ENCODE data around the gene PHACTR3. TPM values are rescaled to one million over a fixed set of nuclear protein-coding genes. Genes with fewer than 3 reads are reported as not detected.

Gene PHACTR3
- total RNA-seq, 1 experiment from 2014 or later: 0.10 TPM

DNA sequence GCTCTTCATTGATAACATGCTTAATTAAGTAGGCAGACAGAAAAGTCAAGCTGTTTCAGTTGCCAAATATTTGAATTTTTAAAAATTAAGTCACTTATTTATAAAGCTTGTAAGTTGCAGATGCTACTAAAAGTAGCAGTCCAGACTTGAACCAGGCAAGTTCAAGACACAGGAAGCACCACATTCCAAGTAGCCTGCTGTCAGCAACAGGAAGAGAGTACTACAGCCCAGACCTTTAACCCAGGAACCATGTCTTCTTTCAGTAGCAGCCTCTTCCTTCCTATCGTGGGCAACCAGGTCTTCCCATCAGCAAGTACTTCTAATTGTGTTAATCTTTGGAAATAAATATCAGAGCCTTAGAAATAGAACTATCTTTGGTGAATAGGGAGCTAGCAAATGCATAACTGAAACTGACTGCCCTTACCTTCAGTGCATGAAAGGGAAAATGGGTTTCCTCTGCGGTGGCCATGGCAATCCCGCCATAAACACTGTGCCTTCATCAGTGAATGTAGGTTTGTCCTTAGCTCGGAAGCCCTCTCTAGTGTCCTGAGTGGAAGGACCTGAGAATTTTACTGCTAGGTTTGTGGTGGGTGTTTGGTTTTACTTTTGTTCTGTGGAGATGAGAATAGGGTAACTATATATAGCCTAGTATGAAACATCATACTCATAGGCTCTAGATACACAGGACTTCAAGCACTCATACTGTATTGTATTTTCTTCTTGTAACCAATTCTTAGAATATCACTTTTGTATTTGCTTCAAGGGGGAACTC is 233.5 kb downstream of the PHACTR3 start:
- ChIA-PET CTCF (no interaction called here), POLR2A (no interaction called here)
- no peak for ATAC-seq
- intact Hi-C loops (cut with micrococcal nuclease; ENCODE audit: unreplicated experiment) (no loop called here), in situ Hi-C loops (cut with HindIII; ENCODE audit: low pct_unique_long_range_greater_than_20kb, low sequenced_read_pairs) (no loop called here)
- TF ChIP-seq SIN3A (IDR thresholded peaks at IDR 0.05; ENCODE audit: borderline replicate concordance, insufficient read depth, low read depth, low read length) (no peak), TCF7L2 (IDR thresholded peaks at IDR 0.05; ENCODE audit: low read depth, low read length) (no peak), POLR2AphosphoS5 (IDR thresholded peaks at IDR 0.05; ENCODE audit: low read depth, low read length) (no peak)
- TF ChIP-seq, protein P1, sequence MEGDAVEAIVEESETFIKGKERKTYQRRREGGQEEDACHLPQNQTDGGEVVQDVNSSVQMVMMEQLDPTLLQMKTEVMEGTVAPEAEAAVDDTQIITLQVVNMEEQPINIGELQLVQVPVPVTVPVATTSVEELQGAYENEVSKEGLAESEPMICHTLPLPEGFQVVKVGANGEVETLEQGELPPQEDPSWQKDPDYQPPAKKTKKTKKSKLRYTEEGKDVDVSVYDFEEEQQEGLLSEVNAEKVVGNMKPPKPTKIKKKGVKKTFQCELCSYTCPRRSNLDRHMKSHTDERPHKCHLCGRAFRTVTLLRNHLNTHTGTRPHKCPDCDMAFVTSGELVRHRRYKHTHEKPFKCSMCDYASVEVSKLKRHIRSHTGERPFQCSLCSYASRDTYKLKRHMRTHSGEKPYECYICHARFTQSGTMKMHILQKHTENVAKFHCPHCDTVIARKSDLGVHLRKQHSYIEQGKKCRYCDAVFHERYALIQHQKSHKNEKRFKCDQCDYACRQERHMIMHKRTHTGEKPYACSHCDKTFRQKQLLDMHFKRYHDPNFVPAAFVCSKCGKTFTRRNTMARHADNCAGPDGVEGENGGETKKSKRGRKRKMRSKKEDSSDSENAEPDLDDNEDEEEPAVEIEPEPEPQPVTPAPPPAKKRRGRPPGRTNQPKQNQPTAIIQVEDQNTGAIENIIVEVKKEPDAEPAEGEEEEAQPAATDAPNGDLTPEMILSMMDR (IDR thresholded peaks at IDR 0.05): no peak
- TF ChIP-seq, protein P2, sequence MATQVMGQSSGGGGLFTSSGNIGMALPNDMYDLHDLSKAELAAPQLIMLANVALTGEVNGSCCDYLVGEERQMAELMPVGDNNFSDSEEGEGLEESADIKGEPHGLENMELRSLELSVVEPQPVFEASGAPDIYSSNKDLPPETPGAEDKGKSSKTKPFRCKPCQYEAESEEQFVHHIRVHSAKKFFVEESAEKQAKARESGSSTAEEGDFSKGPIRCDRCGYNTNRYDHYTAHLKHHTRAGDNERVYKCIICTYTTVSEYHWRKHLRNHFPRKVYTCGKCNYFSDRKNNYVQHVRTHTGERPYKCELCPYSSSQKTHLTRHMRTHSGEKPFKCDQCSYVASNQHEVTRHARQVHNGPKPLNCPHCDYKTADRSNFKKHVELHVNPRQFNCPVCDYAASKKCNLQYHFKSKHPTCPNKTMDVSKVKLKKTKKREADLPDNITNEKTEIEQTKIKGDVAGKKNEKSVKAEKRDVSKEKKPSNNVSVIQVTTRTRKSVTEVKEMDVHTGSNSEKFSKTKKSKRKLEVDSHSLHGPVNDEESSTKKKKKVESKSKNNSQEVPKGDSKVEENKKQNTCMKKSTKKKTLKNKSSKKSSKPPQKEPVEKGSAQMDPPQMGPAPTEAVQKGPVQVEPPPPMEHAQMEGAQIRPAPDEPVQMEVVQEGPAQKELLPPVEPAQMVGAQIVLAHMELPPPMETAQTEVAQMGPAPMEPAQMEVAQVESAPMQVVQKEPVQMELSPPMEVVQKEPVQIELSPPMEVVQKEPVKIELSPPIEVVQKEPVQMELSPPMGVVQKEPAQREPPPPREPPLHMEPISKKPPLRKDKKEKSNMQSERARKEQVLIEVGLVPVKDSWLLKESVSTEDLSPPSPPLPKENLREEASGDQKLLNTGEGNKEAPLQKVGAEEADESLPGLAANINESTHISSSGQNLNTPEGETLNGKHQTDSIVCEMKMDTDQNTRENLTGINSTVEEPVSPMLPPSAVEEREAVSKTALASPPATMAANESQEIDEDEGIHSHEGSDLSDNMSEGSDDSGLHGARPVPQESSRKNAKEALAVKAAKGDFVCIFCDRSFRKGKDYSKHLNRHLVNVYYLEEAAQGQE (IDR thresholded peaks at IDR 0.05; ENCODE audit: insufficient read depth in 1 of 2, low read depth in 2 of 2, low read length in 1 of 2): no peak
- DNase-seq (ENCODE audit: low read depth, low spot score): no peak
- no peaks in the 10 kb centered on the region for H3K9me3 ChIP-seq (ENCODE audit: control insufficient read depth, insufficient read depth, low read depth, low read length)
- no peak overlapping the region for H3K27ac ChIP-seq (ENCODE audit: low read length)
- no peaks in the 10 kb centered on the region; the same call in 1 of the 2 replicates for H3K4me1 ChIP-seq (ENCODE audit: control insufficient read depth, insufficient read depth, low read length)
- no peaks in the 10 kb centered on the region for H3K36me3 ChIP-seq (ENCODE audit: control insufficient read depth, insufficient read depth, low read length)
- H3K4me3 ChIP-seq (ENCODE audit: low read depth in 2 of 2, low read length in 2 of 2): no peak overlapping the region
- BruUV-seq (replicated peaks): no TSS peak
- H3K27me3 ChIP-seq (ENCODE audit: control insufficient read depth, insufficient read depth, low read length): no peaks in the 10 kb centered on the region

DNA sequence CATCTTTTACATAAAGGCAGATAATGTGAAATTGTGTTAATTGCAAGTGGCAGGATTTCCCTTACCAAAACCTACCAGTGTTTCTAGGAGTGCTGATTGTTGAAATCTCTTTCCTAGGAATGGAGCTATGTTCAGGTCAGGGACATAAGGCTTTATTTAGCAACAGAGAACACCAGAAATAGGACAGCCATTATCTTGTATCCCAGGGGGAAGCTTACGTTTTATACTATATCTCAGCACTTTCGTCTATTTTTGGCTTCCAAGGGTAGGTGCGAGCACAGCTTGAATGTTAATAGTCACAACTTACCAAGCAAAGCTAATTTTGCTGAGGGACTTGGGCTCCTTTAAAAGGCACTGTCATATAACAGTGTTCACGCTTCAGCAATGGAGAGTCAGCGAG is 235.1 kb downstream of the PHACTR3 start:
- POLR2A ChIA-PET: no interaction called here
- intact Hi-C loops (cut with micrococcal nuclease; ENCODE audit: unreplicated experiment): no loop called here
- no peaks in the 10 kb centered on the region; the same call in 1 of the 2 replicates for H3K4me1 ChIP-seq (ENCODE audit: control insufficient read depth, insufficient read depth, low read length)

More for the DNA sequence above, 235.1 kb downstream of the PHACTR3 start:
- TF ChIP-seq SIN3A (IDR thresholded peaks at IDR 0.05; ENCODE audit: borderline replicate concordance, insufficient read depth, low read depth, low read length): no peak
- TF ChIP-seq, protein P2 (IDR thresholded peaks at IDR 0.05; ENCODE audit: insufficient read depth in 1 of 2, low read depth in 2 of 2, low read length in 1 of 2): no peak
- no peak for TF ChIP-seq TCF7L2 (IDR thresholded peaks at IDR 0.05; ENCODE audit: low read depth, low read length)
- no peak for TF ChIP-seq POLR2AphosphoS5 (IDR thresholded peaks at IDR 0.05; ENCODE audit: low read depth, low read length)
- TF ChIP-seq, protein P1 (IDR thresholded peaks at IDR 0.05): no peak
- CTCF ChIA-PET: interaction anchor here (0.7 kb wide), 1 partner anchor 274 kb away, joined by 7 read pairs; no protein-coding TSS in a partner anchor
- no peak overlapping the region for H3K27ac ChIP-seq (ENCODE audit: low read length)
- DNase-seq (ENCODE audit: low read depth, low spot score) (no peak), ATAC-seq (no peak)
- H3K9me3 ChIP-seq (ENCODE audit: control insufficient read depth, insufficient read depth, low read depth, low read length): no peaks in the 10 kb centered on the region
- no peaks in the 10 kb centered on the region for H3K27me3 ChIP-seq (ENCODE audit: control insufficient read depth, insufficient read depth, low read length)
- no TSS peak for BruUV-seq (replicated peaks)
- H3K36me3 ChIP-seq (ENCODE audit: control insufficient read depth, insufficient read depth, low read length): no peaks in the 10 kb centered on the region
- in situ Hi-C loops (cut with HindIII; ENCODE audit: low pct_unique_long_range_greater_than_20kb, low sequenced_read_pairs): no loop called here
- H3K4me3 ChIP-seq (ENCODE audit: low read depth in 2 of 2, low read length in 2 of 2): no peak overlapping the region
